Neural cell (in vitro differentiated cells): ENCODE results near the gene TNP2. TPM values are rescaled to one million over a fixed set of nuclear protein-coding genes. Genes with fewer than 3 reads are reported as not detected.

ENCODE experiments used
- H2AFZ ChIP-seq: fragments of 200-600, 300-800 bp; sonication (generic), shearing (Covaris generic); 2 replicates; pipeline ENCODE4 v1.6.0; 2014; ENCODE audit warnings: low read depth, mild to moderate bottlenecking, antibody characterized with exemption, low read length, moderate library complexity
- H3F3A ChIP-seq: fragments of 200-600 bp; shearing (Covaris generic); 2 replicates; pipeline ENCODE4 v1.6.1; 2016; ENCODE audit warnings: mild to moderate bottlenecking, moderate library complexity, mixed read lengths, antibody characterized with exemption, low read length; ENCODE audit not compliant: insufficient read depth, poor library complexity, severe bottlenecking
- H3K27ac ChIP-seq: fragments of 200-600, 300-800 bp; sonication (generic), shearing (Covaris generic); 2 replicates; pipeline ENCODE4 v1.5.1; 2014; ENCODE audit warnings: mild to moderate bottlenecking, low read length, moderate library complexity
- H3K27me3 ChIP-seq: fragments of 300-800, 200-600 bp; sonication (generic), shearing (Covaris generic); 2 replicates; pipeline ENCODE4 v1.6.0; 2014; ENCODE audit warnings: mild to moderate bottlenecking, low read depth, low read length, moderate library complexity; ENCODE audit not compliant: insufficient read depth
- H3K36me3 ChIP-seq: fragments of 300-800, 200-600 bp; sonication (generic), shearing (Covaris generic); 2 replicates; pipeline ENCODE4 v1.5.1; 2014; ENCODE audit warnings: mild to moderate bottlenecking, antibody characterized with exemption, low read length, moderate library complexity; ENCODE audit not compliant: insufficient read depth
- H3K4me2 ChIP-seq: fragments of 300-800, 200-600 bp; sonication (generic), shearing (Covaris generic); 2 replicates; pipeline ENCODE4 v1.6.0; 2014; ENCODE audit warnings: mild to moderate bottlenecking, low read length
- H3K4me3 ChIP-seq: fragments of 300-800, 200-600 bp; sonication (generic), shearing (Covaris generic); 2 replicates; pipeline ENCODE4 v1.5.1; 2014; ENCODE audit warnings: mild to moderate bottlenecking, low read length, moderate library complexity
- H3K79me2 ChIP-seq: fragments of 200-600 bp; shearing (Covaris generic); replicated peaks from 2 replicates; pipeline ENCODE4 v1.6.0; 2014; ENCODE audit warnings: mild to moderate bottlenecking, low read length, moderate library complexity; ENCODE audit not compliant: insufficient read depth
- H3K9ac ChIP-seq: fragments of 300-800, 200-600 bp; sonication (generic), shearing (Covaris generic); 2 replicates; pipeline ENCODE4 v1.6.1; 2016; ENCODE audit warnings: mild to moderate bottlenecking, low read length, mixed read lengths
- H3K9me2 ChIP-seq: fragments of 200-600 bp; shearing (Covaris generic); 2 replicates; pipeline ENCODE4 v1.6.1; 2016; ENCODE audit warnings: mild to moderate bottlenecking, low read length, mixed read lengths; ENCODE audit not compliant: insufficient read depth
- H3K9me3 ChIP-seq: fragments of 200-600, 300-800 bp; sonication (generic), shearing (Covaris generic); 2 replicates; pipeline ENCODE4 v1.6.1; 2016; ENCODE audit warnings: mild to moderate bottlenecking, mixed run types, low read length, moderate library complexity, mixed read lengths
- H4K20me1 ChIP-seq: fragments of 200-600 bp; shearing (Covaris generic); 2 replicates; pipeline ENCODE4 v1.6.1; 2016; ENCODE audit warnings: mild to moderate bottlenecking, mixed run types; ENCODE audit not compliant: insufficient read depth
- CTCF ChIP-seq: fragments of 450-650 bp; IDR thresholded peaks from 2 replicates; pipeline ENCODE4 v1.5.1; 2014; ENCODE audit warnings: antibody characterized with exemption, mild to moderate bottlenecking, moderate library complexity; ENCODE audit not compliant: poor library complexity, severe bottlenecking
- EP300 ChIP-seq: fragments of 450-650 bp; conservative IDR thresholded peaks from 2 replicates; pipeline ENCODE4 v1.6.1; 2014; ENCODE audit warnings: antibody characterized with exemption, mild to moderate bottlenecking, moderate library complexity; ENCODE audit not compliant: poor library complexity, severe bottlenecking
- EZH2 ChIP-seq: fragments of 200-600, 300-800 bp; shearing (Covaris generic), sonication (generic); IDR thresholded peaks from 2 replicates; pipeline ENCODE4 v1.6.1; 2014; ENCODE audit warnings: antibody characterized with exemption, low read length, borderline replicate concordance, mild to moderate bottlenecking; ENCODE audit not compliant: insufficient read depth, poor library complexity, severe bottlenecking
- MXI1 ChIP-seq: fragments of 450-650 bp; conservative IDR thresholded peaks from 2 replicates; pipeline ENCODE4 v1.6.1; 2014; ENCODE audit warnings: antibody characterized with exemption, mild to moderate bottlenecking; ENCODE audit not compliant: poor library complexity, severe bottlenecking
- POLR2AphosphoS5 ChIP-seq: IDR thresholded peaks from 2 replicates; pipeline ENCODE4 v1.6.1; 2012
- RAD21 ChIP-seq: fragments of 450-650 bp; conservative IDR thresholded peaks from 2 replicates; pipeline ENCODE4 v1.6.1; 2014; ENCODE audit warnings: antibody characterized with exemption, mild to moderate bottlenecking, moderate library complexity
- REST ChIP-seq: IDR thresholded peaks from 2 replicates; pipeline ENCODE4 v1.6.1; 2012; ENCODE audit warnings: borderline replicate concordance
- SMC3 ChIP-seq: fragments of 450-650 bp; conservative IDR thresholded peaks from 2 replicates; pipeline ENCODE4 v1.6.1; 2014; ENCODE audit warnings: antibody characterized with exemption, mild to moderate bottlenecking, moderate library complexity; ENCODE audit not compliant: poor library complexity
- TAF1 ChIP-seq: IDR thresholded peaks from 2 replicates; pipeline ENCODE4 v1.6.1; 2012; ENCODE audit warnings: low read depth
- polyA plus RNA-seq: library from polyadenylated mRNA; depleted of rRNA; stranded (reverse); fragments of >200 nt; gene quantifications from 2 replicates; pipeline ENCODE4 v1.2.3, GENCODE V29; 2014

The TNP2 gene
- polyA plus RNA-seq, 1 donor from 2014 or later = not detected

- no peak overlapping the region for H3K4me3 ChIP-seq
- no peaks in the 10 kb centered on the region for H3K79me2 ChIP-seq
- no peaks in the 10 kb centered on the region for H3K9me2 ChIP-seq
- no peak overlapping the region for H3K4me2 ChIP-seq
- H2AFZ ChIP-seq = no peak overlapping the region
- TF ChIP-seq EP300 = no peak
- no peak for TF ChIP-seq RAD21
- TF ChIP-seq REST = no peak
- TF ChIP-seq MXI1 = no peak
- no peak for TF ChIP-seq CTCF
- TF ChIP-seq POLR2AphosphoS5 = no peak
- no peak for TF ChIP-seq SMC3
- no peak for TF ChIP-seq EZH2
- TF ChIP-seq TAF1 = no peak
- no peak overlapping the region for H3K27ac ChIP-seq
- no peaks in the 10 kb centered on the region for H3K9me3 ChIP-seq
- no peaks in the 10 kb centered on the region for H3F3A ChIP-seq
- no peaks in the 10 kb centered on the region for H3K36me3 ChIP-seq
- H3K27me3 ChIP-seq = peaks cover 24% of the 10 kb centered on the region
- H3K9ac ChIP-seq = no peak overlapping the region
- no peaks in the 10 kb centered on the region for H4K20me1 ChIP-seq
Observed at GRCh38 chr16:11259655-11260595, 9.2 kb downstream of the TNP2 start.

- TF ChIP-seq POLR2AphosphoS5 (no peak), SMC3 (no peak), REST (no peak), EP300 (no peak), CTCF (no peak), TAF1 (no peak), EZH2 (no peak), MXI1 (no peak), RAD21 (no peak)
- Histone ChIP-seq H3F3A (no peaks in the 10 kb centered on the region), H3K4me3 (no peak overlapping the region), H3K27me3 (peaks cover 35% of the 10 kb centered on the region), H4K20me1 (no peaks in the 10 kb centered on the region), H2AFZ (no peak overlapping the region), H3K9ac (no peak overlapping the region), H3K27ac (no peak overlapping the region), H3K9me3 (no peaks in the 10 kb centered on the region), H3K9me2 (no peaks in the 10 kb centered on the region), H3K36me3 (no peaks in the 10 kb centered on the region), H3K4me2 (no peak overlapping the region), H3K79me2 (no peaks in the 10 kb centered on the region)
Observed at GRCh38 chr16:11258553-11259492, 10.3 kb downstream of the TNP2 start.
